HG02973 (cell line): ENCODE results near the gene ADI1.
A peak's percentile ranks its signal among the peaks of the same experiment; 100 is the strongest.

Experiments used
- ATAC-seq: cut with Tn5 transposase; IDR thresholded peaks from one replicate; pipeline ENCODE4 v1.9.1; 2021; ENCODE audit warnings: moderate library complexity; ENCODE audit not compliant: unreplicated experiment

Gene ADI1

GRCh38 chr2:3519255-3520205 lies at the start of gene ADI1:
Gene ADI1 (minus strand): TSS chr2:3519531. CDS start chr2:3519487, 44 bp downstream.
- peak; percentile 66 for ATAC-seq

GRCh38 chr2:3566806-3567205 lies 47.5 kb upstream of the ADI1 start:
- ATAC-seq, result no peak

DNA sequence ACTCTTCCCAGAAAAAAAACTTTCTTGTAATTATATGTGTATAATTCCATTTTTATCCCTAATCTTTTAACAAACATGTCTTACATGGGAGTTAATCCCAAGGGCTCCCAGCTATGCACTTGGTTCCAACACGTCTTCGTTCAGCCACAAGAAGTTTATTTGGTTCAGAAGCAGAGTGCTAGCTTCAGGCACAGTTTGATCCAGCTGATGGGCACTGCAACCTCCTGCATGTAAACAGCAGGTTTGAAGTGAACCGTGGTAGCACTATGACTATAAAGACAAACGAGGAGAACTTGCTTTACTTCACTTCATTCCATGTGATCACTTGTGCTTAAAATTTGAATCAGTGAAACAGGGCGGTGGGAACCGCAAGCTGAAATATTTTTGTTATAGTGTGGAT lies 45.8 kb upstream of the ADI1 start:
- no peak for ATAC-seq

DNA sequence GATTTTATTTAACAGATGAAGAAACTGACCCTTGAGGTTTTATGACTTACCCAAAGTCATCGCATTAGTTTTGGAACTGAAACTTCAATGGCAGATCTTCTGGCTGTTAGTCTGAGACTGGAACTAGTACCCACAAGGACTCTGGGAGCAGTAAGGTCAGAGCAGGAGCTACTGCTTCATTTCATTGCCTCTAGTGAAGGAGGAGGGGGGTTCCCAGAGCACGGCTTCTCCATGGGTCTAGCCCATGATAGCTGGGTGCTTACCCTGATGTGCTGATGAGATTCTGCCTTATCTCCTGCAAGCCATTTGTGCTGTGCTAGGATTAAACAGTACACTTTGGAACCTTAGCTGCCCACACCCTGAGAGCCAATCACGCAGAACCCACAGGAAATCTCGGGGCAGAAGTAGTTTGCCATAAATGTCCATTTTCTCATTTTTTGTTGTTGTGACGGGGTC lies 44.2 kb upstream of the ADI1 start:
- ATAC-seq, result peak; percentile 35

DNA sequence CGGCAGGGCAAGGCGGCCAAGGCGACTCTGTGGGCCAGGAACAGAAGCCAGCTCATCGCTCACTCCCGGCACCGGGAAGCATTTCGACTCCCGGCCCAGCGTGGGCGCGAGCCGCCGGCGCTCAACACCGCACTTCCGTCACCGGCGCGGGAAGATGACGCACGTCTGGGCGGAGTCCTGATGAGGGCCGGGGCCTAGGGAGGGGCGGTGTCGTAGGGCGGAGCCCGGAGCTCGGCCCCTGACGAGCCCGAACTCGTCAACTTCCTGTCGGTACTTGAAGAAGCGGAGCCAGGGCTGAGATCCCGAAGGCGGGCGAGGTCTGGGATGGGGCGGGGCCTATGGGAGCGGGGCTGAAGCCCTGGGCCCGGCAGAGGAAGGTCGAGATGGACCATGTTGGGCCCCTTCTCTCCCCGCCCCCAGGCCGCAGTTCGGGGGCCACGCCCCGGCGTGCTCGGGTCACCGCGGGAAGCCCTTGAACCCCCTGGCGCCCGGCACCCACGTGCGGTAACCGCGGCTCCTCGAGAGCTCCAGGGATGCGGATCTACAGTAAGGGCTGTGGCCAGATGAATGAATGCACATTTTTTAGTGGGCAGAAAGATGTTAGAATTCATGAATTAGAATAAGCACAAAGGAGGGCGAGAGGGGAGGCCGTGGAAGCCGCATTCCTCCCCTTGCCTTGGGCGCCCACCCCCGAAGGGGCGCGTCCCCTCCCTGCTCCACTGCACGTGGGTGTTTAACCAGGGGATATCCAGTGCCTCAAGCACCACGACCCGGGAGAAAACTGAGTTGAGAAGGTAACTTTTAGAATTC lies 39.1 kb upstream of the ADI1 start, which contains the start of gene RNASEH1:
Gene RNASEH1, minus strand, starts transcription at position 129 of the 810 bp plus-strand sequence. Its CDS starts 73 bp downstream, at position 56.
- ATAC-seq, result peak; percentile 94

DNA sequence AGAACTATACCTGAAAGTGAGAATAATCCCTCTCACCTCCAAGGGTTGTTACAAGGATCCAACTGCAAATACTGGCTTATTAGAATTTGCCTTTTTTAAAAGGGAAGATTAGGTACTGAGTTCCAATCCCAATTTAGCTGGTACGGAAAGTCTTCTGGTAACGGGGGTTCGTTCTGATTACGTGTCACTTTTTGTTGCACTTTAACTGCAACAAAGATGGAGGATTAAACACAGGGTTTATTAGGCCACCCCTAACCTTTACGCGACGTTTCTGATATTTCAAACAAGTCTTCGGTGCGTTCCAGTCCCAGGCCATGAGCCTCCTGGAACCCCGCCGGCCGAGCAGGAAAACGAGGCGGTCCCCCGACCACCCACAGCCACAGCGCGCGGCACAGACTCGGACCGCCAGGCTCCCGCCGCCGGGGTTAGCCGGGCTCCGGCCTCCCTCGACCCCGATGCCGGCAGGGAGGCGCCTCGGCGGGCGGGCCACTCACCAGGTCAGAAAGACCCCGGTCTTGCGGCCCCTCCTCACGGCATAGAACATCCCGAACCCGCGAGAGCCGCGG lies 38.4 kb upstream of the ADI1 start:
- peak; percentile 26 for ATAC-seq

- no peak for ATAC-seq
Observed at GRCh38 chr2:3553946-3554345, 34.6 kb upstream of the ADI1 start.

- ATAC-seq, result no peak
Observed at GRCh38 chr2:3547915-3548314, 28.6 kb upstream of the ADI1 start.

DNA sequence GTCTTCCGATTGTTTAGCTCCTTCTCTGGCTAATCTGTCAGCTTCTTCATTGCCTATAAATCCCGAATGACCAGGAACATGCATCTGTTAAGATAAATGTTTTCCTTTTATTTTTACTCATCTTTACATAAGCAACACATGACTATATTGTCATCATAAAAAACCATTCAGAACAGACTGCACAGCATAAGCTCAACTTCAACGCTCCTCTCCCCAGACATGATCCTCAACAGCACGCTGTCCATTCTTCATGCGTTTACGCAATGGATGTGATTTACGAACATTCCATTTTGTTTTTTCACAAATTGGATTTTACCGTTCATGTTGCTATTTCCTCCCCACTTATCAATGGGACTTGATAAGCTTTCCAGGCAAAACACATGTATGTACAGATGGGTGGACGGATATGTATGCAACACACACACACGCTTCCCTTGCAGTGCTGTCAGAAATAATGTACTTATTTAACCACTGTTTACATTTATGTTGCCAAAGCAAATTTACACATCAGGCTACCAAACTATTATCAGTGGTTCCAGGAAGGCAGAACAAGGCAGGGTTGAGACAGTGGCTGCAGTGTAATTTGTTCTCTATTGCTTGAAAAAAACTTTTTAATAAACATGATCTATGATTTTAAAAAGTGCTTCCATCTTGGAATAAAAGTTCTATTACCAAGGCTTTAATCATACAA lies 26.6 kb upstream of the ADI1 start:
- ATAC-seq, result no peak

DNA sequence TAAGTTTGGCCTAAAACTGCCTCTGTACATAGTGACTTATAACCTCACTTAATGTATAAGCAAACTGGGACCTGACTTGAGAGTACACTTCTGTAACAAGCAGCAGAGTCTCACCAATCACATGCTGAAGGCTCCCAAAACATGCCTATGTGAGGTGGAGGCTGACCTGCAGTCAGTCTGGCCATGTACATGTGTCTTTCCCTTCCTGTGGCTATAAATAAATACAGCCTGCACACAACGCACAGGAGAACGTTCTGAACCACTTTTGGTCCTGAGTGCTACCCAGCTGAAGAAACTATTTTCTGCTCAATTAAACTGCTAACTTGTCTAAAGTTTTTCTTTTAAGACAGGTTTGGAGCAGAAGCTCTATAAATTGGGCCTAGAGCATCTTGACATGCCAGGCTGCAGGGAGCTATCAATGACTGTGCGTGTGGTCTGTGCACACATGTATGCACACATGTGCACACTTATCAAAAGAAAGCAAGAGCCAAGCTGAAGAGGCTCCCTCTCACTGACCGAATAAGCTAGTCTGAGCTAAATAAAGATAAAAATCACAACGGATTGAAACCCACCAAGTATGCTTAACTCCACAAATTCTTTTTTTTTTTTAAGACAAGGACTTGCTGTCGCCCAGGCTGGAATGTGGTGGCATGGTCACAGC lies 23.8 kb upstream of the ADI1 start:
- no peak for ATAC-seq

GRCh38 chr2:3542107-3542506 lies 22.8 kb upstream of the ADI1 start:
- ATAC-seq, result no peak

- no peak for ATAC-seq
Observed at GRCh38 chr2:3539836-3540235, 20.5 kb upstream of the ADI1 start.

GRCh38 chr2:3536682-3537632 lies 17.6 kb upstream of the ADI1 start:
- no peak for ATAC-seq

DNA sequence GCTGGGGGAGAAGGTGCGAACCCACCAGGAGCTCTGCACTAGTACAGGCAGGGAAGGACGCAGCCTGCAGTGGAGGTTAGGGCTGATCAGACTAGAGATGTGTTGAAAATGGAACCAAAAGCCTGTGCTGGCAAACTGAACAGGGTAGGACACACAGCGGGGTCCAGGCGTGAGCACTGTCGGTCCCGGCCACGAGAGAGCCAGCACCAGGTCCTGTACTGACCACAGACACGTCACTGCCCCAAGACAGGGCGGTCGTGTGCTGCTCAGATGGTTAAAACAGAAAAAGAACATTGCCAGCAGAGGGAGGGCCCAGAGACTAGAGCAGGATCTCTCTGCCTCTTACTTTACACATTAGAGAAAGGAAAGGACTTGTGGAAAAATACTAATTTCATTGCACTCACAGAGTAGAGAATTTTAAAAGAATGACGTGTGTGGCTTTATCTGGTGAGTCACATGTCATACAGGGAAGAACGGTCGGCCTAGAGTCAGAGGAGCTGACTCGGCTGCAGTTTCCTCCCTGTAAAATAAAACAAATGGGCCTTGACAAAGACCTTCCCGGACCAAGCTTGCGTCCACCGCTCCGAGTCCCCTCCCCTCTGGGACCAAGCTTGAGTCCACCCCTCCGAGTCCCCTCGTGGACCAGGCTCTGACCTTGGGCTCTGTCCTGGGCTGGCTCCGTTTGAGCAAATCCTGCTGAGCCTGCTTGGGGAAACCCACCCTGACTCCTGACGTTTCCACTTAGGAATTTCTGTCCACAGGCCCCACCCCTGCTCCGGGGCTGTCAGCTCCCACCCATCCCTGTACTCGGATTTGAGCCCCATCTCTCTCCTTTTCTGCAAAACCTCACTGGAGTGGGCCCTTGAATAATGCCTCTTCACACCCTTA lies 16.7 kb upstream of the ADI1 start:
- ATAC-seq, result no peak

DNA sequence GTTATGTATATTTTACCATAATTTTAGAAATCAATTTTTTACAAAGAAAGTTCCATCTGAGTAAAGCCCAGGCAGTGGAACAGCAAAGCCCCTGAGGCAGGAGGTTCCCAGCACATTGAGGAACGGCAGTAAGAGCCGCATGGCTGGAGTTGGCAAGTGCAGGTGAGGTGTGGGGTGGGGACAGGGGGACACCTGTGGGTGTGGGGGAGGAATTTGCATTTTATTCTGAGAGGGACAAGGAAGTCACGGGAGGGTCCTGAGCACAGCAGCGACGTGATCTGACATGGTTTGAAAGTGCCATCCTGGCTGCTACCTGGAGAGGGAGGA lies 16.1 kb upstream of the ADI1 start:
- no peak for ATAC-seq

- no peak for ATAC-seq
Observed at GRCh38 chr2:3534251-3534814, 15.0 kb upstream of the ADI1 start.

- ATAC-seq, result no peak
Observed at GRCh38 chr2:3533836-3534235, 14.5 kb upstream of the ADI1 start.

DNA sequence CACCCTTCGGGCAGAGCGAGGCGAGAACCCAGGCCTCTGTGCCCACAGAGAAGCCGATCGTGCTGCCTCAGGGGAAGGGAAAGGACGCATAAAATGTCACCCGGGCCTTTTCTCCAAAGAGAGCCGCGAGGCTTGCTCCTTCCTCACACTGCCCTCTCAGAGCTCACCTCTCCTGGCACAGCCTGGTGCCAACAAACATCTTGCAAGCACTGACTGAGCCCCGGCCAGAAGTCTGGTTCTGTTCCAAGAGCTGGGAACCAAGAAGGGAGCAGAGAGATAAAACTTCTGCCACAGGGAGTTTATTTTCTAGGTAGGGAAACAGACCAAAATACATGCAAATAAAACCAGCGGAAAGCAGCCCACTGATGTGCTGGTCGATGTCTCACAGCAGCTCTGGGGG lies 13.6 kb upstream of the ADI1 start:
- ATAC-seq, result no peak
